Measurements from ENCODE around the gene EDN1. TPM values are rescaled to one million over a fixed set of nuclear protein-coding genes. Genes with fewer than 3 reads are reported as not detected.

The EDN1 gene
- total and polyA plus RNA-seq, 10 of the 15 experiments (the other 5 are each of a cell fraction or from before 2014, with no cell fraction given), result 2.0 to 6.6 (median 3.1) TPM

DNA sequence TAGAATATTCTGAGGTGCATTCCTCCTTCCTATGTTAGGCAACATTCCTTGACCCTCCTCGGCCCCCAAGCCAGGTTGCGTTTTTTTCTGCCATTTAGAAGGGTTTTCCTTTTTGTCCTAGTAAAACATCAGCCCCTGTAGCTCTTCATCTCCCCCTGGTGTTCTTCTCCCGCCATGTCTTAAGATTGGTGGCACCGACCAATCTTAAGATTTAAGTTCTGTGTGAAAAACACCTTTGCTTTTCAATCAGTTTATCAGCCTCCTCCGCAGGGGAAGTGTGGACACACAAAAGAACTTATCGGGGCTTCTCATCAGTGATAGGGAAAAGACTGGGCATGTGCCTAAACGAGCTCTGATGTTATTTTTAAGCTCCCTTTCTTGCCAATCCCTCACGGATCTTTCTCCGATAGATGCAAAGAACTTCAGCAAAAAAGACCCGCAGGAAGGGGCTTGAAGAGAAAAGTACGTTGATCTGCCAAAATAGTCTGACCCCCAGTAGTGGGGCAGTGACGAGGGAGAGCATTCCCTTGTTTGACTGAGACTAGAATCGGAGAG is 719 bp upstream of the EDN1 start (continued):
- no peak for TF ChIP-seq ZNF622 (IDR thresholded peaks at IDR 0.05)
- TF ChIP-seq, protein P1, sequence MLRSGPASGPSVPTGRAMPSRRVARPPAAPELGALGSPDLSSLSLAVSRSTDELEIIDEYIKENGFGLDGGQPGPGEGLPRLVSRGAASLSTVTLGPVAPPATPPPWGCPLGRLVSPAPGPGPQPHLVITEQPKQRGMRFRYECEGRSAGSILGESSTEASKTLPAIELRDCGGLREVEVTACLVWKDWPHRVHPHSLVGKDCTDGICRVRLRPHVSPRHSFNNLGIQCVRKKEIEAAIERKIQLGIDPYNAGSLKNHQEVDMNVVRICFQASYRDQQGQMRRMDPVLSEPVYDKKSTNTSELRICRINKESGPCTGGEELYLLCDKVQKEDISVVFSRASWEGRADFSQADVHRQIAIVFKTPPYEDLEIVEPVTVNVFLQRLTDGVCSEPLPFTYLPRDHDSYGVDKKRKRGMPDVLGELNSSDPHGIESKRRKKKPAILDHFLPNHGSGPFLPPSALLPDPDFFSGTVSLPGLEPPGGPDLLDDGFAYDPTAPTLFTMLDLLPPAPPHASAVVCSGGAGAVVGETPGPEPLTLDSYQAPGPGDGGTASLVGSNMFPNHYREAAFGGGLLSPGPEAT (IDR thresholded peaks at IDR 0.05; ENCODE audit: low read depth), result no peak
- TF ChIP-seq BMI1 (IDR thresholded peaks at IDR 0.05; ENCODE audit: borderline replicate concordance), result no peak
- no peak for TF ChIP-seq YBX1 (IDR thresholded peaks at IDR 0.05)
- TF ChIP-seq ASH2L (IDR thresholded peaks at IDR 0.05; ENCODE audit: borderline replicate concordance, low read depth), result no peak
- TF ChIP-seq POLR2AphosphoS2 (IDR thresholded peaks at IDR 0.05; ENCODE audit: low read depth, low read length), result no peak
- TF ChIP-seq, protein P2, sequence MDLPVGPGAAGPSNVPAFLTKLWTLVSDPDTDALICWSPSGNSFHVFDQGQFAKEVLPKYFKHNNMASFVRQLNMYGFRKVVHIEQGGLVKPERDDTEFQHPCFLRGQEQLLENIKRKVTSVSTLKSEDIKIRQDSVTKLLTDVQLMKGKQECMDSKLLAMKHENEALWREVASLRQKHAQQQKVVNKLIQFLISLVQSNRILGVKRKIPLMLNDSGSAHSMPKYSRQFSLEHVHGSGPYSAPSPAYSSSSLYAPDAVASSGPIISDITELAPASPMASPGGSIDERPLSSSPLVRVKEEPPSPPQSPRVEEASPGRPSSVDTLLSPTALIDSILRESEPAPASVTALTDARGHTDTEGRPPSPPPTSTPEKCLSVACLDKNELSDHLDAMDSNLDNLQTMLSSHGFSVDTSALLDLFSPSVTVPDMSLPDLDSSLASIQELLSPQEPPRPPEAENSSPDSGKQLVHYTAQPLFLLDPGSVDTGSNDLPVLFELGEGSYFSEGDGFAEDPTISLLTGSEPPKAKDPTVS (IDR thresholded peaks at IDR 0.05; ENCODE audit: low read depth, low read length), result no peak
- no peak for TF ChIP-seq ZZZ3 (IDR thresholded peaks at IDR 0.05; ENCODE audit: control insufficient read depth, insufficient read length, low read depth)
- no peak for TF ChIP-seq POLR2A (IDR thresholded peaks at IDR 0.05; ENCODE audit: low read depth, low read length)
- no peak for TF ChIP-seq POU2F2 (IDR thresholded peaks at IDR 0.05; ENCODE audit: borderline replicate concordance, low read depth, low read length)
- no peak for TF ChIP-seq EP300 (IDR thresholded peaks at IDR 0.05; ENCODE audit: borderline replicate concordance in 1 of 2, control insufficient read depth in 1 of 2, low read depth in 2 of 2, low read length in 2 of 2)
- TF ChIP-seq ESRRA (IDR thresholded peaks at IDR 0.05; ENCODE audit: low read length), result no peak
- TF ChIP-seq, protein P3, sequence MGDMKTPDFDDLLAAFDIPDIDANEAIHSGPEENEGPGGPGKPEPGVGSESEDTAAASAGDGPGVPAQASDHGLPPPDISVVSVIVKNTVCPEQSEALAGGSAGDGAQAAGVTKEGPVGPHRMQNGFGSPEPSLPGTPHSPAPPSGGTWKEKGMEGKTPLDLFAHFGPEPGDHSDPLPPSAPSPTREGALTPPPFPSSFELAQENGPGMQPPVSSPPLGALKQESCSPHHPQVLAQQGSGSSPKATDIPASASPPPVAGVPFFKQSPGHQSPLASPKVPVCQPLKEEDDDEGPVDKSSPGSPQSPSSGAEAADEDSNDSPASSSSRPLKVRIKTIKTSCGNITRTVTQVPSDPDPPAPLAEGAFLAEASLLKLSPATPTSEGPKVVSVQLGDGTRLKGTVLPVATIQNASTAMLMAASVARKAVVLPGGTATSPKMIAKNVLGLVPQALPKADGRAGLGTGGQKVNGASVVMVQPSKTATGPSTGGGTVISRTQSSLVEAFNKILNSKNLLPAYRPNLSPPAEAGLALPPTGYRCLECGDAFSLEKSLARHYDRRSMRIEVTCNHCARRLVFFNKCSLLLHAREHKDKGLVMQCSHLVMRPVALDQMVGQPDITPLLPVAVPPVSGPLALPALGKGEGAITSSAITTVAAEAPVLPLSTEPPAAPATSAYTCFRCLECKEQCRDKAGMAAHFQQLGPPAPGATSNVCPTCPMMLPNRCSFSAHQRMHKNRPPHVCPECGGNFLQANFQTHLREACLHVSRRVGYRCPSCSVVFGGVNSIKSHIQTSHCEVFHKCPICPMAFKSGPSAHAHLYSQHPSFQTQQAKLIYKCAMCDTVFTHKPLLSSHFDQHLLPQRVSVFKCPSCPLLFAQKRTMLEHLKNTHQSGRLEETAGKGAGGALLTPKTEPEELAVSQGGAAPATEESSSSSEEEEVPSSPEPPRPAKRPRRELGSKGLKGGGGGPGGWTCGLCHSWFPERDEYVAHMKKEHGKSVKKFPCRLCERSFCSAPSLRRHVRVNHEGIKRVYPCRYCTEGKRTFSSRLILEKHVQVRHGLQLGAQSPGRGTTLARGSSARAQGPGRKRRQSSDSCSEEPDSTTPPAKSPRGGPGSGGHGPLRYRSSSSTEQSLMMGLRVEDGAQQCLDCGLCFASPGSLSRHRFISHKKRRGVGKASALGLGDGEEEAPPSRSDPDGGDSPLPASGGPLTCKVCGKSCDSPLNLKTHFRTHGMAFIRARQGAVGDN (IDR thresholded peaks at IDR 0.05), result no peak
- no peak for TF ChIP-seq MYC (IDR thresholded peaks at IDR 0.05; ENCODE audit: insufficient read depth, insufficient read length, insufficient replicate concordance, low read length, severe bottlenecking)
- TF ChIP-seq PAX8 (IDR thresholded peaks at IDR 0.05), result no peak
- no peak for TF ChIP-seq BRCA1 (IDR thresholded peaks at IDR 0.05; ENCODE audit: low read depth, low read length)
- TF ChIP-seq NFYA (IDR thresholded peaks at IDR 0.05; ENCODE audit: borderline replicate concordance, low read depth, low read length), result no peak
- TF ChIP-seq MTA3 (IDR thresholded peaks at IDR 0.05; ENCODE audit: borderline replicate concordance, low read length), result no peak
- TF ChIP-seq IKZF2 (IDR thresholded peaks at IDR 0.05), result no peak
- no peak for TF ChIP-seq SMAD1 (IDR thresholded peaks at IDR 0.05; ENCODE audit: low read depth, partially characterized antibody)
- no peak for TF ChIP-seq JUNB (IDR thresholded peaks at IDR 0.05)
- no peak for TF ChIP-seq EGR1 (IDR thresholded peaks at IDR 0.05; ENCODE audit: borderline replicate concordance in 1 of 2, low read depth in 2 of 2, low read length in 2 of 2)
- TF ChIP-seq, protein P4, sequence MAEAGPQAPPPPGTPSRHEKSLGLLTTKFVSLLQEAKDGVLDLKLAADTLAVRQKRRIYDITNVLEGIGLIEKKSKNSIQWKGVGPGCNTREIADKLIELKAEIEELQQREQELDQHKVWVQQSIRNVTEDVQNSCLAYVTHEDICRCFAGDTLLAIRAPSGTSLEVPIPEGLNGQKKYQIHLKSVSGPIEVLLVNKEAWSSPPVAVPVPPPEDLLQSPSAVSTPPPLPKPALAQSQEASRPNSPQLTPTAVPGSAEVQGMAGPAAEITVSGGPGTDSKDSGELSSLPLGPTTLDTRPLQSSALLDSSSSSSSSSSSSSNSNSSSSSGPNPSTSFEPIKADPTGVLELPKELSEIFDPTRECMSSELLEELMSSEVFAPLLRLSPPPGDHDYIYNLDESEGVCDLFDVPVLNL (IDR thresholded peaks at IDR 0.05; ENCODE audit: low read depth, low read length), result no peak
- no peak for TF ChIP-seq KLF5 (IDR thresholded peaks at IDR 0.05; ENCODE audit: partially characterized antibody)
